GM21526 (cell line): Measurements from ENCODE around the gene ADARB1.

Source experiments
- ATAC-seq: cut with Tn5 transposase; IDR thresholded peaks from one replicate; pipeline ENCODE4 v1.9.1; 2021; ENCODE audit warnings: moderate library complexity; ENCODE audit not compliant: unreplicated experiment, low FRiP score

ADARB1 gene

GRCh38 chr21:45091550-45092322 lies 17.4 kb downstream of the ADARB1 start:
- no peak for ATAC-seq

- no peak for ATAC-seq
Observed at GRCh38 chr21:45093035-45093532, 18.7 kb downstream of the ADARB1 start.

DNA sequence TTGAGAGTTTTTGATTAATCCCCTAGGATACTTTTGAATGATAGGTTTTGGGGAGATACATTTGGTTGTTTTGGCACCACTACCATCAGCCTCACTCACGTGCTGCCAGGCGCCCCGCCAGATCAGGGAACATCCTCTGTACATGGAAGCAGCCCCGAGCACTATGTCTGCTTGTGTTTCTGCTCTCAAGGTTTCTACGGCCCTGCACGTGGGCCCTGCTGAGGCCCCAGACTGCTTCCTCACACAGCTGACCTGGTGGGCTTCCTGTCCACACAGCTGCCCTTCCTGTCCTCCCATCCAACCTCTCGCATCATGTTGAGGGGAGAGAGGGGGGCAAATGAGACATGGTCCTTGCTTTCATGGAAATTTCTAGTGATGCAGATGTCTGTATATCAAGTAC lies 20.0 kb downstream of the ADARB1 start:
- ATAC-seq: no peak

GRCh38 chr21:45095505-45095904 lies 21.1 kb downstream of the ADARB1 start:
- ATAC-seq: no peak

- ATAC-seq: no peak
Observed at GRCh38 chr21:45096217-45096616, 21.8 kb downstream of the ADARB1 start.

GRCh38 chr21:45097827-45098387 lies 23.5 kb downstream of the ADARB1 start:
- ATAC-seq: no peak

DNA sequence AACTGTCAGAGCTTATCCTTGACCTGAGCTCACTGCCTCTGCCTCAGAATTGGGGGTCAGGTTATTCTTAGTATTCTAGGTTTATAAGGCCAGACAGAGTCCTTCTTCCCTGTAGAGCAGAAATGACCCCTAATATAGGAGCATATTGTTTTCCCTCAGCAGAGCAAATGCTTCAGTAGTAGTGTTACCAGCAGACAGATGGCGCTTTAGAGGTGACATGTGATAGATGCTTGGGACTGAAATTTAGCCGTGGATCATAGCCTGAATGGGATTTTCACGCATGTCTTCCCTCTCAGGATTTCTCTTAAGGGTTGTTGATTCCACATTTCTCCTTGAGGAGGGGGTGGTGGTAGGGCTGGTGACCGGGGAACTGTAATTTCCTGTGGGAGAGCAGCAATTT lies 24.5 kb downstream of the ADARB1 start:
- ATAC-seq: no peak

DNA sequence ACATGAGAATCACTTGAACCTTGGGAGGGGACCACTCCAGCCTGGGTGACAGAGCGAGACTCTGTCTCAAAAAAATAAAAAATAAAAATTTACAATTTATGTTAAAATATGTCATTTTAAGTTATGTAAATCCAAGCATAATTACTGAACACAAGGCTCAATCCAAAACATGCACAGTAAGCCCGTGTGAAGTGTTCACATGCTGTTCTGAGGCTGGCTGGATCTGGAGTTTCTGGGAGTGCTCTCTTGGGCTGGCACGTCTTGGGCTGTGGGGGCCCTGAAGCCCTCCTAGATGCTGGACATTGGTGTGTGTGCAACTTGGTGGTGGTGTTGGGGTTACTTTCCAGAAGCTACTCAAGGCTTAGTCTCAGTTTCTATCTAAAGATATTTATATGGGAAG lies 25.2 kb downstream of the ADARB1 start:
- ATAC-seq: no peak

GRCh38 chr21:45100866-45101265 lies 26.5 kb downstream of the ADARB1 start:
- no peak for ATAC-seq

GRCh38 chr21:45102391-45102932 lies 28.1 kb downstream of the ADARB1 start:
- ATAC-seq: no peak

- ATAC-seq: no peak
Observed at GRCh38 chr21:45103971-45104520, 29.7 kb downstream of the ADARB1 start.

GRCh38 chr21:45104560-45104959 lies 30.2 kb downstream of the ADARB1 start:
- ATAC-seq: no peak

- ATAC-seq: no peak
Observed at GRCh38 chr21:45105906-45106485, 31.6 kb downstream of the ADARB1 start.

- ATAC-seq: no peak
Observed at GRCh38 chr21:45108034-45108790, 33.8 kb downstream of the ADARB1 start.

GRCh38 chr21:45108808-45109781 lies 34.7 kb downstream of the ADARB1 start:
- peak; percentile 4 for ATAC-seq

GRCh38 chr21:45109831-45110492 lies 35.6 kb downstream of the ADARB1 start:
- ATAC-seq: peak; percentile 76

- ATAC-seq: no peak
Observed at GRCh38 chr21:45110873-45111624, 36.7 kb downstream of the ADARB1 start.

- no peak for ATAC-seq
Observed at GRCh38 chr21:45111703-45112102, 37.3 kb downstream of the ADARB1 start.
